K562 (cell line): ENCODE results near the gene RFPL1. TPM values are rescaled to one million over a fixed set of nuclear protein-coding genes. Genes with fewer than 3 reads are reported as not detected.
"Not testable (repeated sequence)": the region's sequence is repeated elsewhere in the genome, so short reads cannot be mapped to it uniquely, and the experiment has no call there.

ENCODE experiments used
- ATAC-seq: fragments of 200-7000 bp; cut with Tn5 transposase; 3 replicates; pipeline ENCODE4 v1.9.1; 2020; ENCODE audit warnings: moderate library complexity
- BruUV-seq: library from RNA; stranded (reverse); fragments of 400-500 nt; replicated peaks from 2 replicates; lab custom pipeline; 2021; lab: Mats Ljungman, UMichigan
- CTCF ChIA-PET: fragments of 300-600 bp; formaldehyde crosslinking; extraction: SDS; loops from one replicate; lab custom pipeline; 2021; ENCODE audit warnings: low intra/inter-chr PET ratio; lab: Yijun Ruan, JAX
- POLR2A ChIA-PET: fragments of 300-600, 350-650 bp; sonication (Branson Sonifier 250); formaldehyde crosslinking; extraction: SDS; loops from one replicate; lab custom pipeline; 2021; ENCODE audit warnings: antibody characterized with exemption, inconsistent platforms; lab: Yijun Ruan, JAX
- DNase-seq, 4 experiments: peaks; one replicate each; pipeline versions ENCODE4 v3.0.0 to v3.0.0-alpha.2; 2011 to 2018; ENCODE audit warnings: low spot score in 3 of 4, mixed read lengths in 3 of 4; ENCODE audit errors: extremely low read depth in 1 of 4
- FAIRE-seq: peaks from 2 replicates; lab custom pipeline; 2011; peaks lifted over from hg19 to GRCh38; lab: Jason Lieb, UNC
- H2AFZ ChIP-seq: 2 replicates; pipeline ENCODE4 v1.6.0; 2011; ENCODE audit warnings: low read depth, low read length, control low read depth, inconsistent platforms
- H3K27ac ChIP-seq: fragments of 200-600 bp; 3 replicates; pipeline ENCODE4 v1.8.0; 2011; ENCODE audit warnings: low read depth, mild to moderate bottlenecking, control low read depth, inconsistent platforms, low read length, moderate library complexity, mixed read lengths; ENCODE audit errors: extremely low read depth
- H3K27me3 ChIP-seq, 2 experiments: fragments of 300-600 bp in 1 of 2; 2 replicates in 1 of 2; 3 replicates in 1 of 2; pipeline versions ENCODE4 v1.6.0 to v1.8.0; 2011; ENCODE audit warnings: inconsistent platforms in 2 of 2, low read length in 2 of 2, mild to moderate bottlenecking in 1 of 2, mixed read lengths in 1 of 2, moderate library complexity in 1 of 2; ENCODE audit not compliant: control insufficient read depth in 2 of 2, insufficient read depth in 2 of 2
- H3K36me3 ChIP-seq: fragments of 300-600 bp; 3 replicates; pipeline ENCODE4 v1.8.0; 2011; ENCODE audit warnings: mild to moderate bottlenecking, low read length, inconsistent platforms; ENCODE audit not compliant: control insufficient read depth, insufficient read depth
- H3K4me1 ChIP-seq, 2 experiments: fragments of 200-600 bp in 1 of 2; replicated peaks in 1 of 2; 2 replicates in 1 of 2; 3 replicates in 1 of 2; pipeline versions ENCODE4 v1.5.1 to v1.8.0; 2011; ENCODE audit warnings: inconsistent platforms in 2 of 2, low read length in 2 of 2, mild to moderate bottlenecking in 1 of 2, mixed read lengths in 1 of 2, moderate library complexity in 1 of 2; ENCODE audit not compliant: control insufficient read depth in 2 of 2, insufficient read depth in 2 of 2
- H3K4me2 ChIP-seq: 2 replicates; pipeline ENCODE4 v1.6.1; 2011; ENCODE audit warnings: low read length, control low read depth, inconsistent platforms, mixed read lengths; ENCODE audit not compliant: insufficient read depth
- H3K4me3 ChIP-seq: fragments of 200-600 bp; sonication (generic), shearing (Covaris generic); 2 replicates; pipeline ENCODE4 v1.5.1; 2016; ENCODE audit warnings: control low read depth, inconsistent platforms
- H3K79me2 ChIP-seq: fragments of 200-600 bp; 3 replicates; pipeline ENCODE4 v1.8.0; 2011; ENCODE audit warnings: low read length, inconsistent platforms; ENCODE audit not compliant: control insufficient read depth, insufficient read depth
- H3K9ac ChIP-seq, 2 experiments: 2 replicates each; pipeline versions ENCODE4 v1.6.0 to v1.6.1; 2011; ENCODE audit warnings: low read depth in 2 of 2, low read length in 2 of 2, control low read depth in 1 of 2, inconsistent platforms in 1 of 2, mild to moderate bottlenecking in 1 of 2, mixed read lengths in 1 of 2; ENCODE audit not compliant: insufficient read depth in 1 of 2
- H3K9me1 ChIP-seq: one replicate; pipeline ENCODE4 v1.6.0; 2011; ENCODE audit warnings: inconsistent platforms, mild to moderate bottlenecking, low read length, moderate library complexity; ENCODE audit not compliant: control insufficient read depth, insufficient read depth
- H3K9me3 ChIP-seq: replicated peaks from 2 replicates; pipeline ENCODE4 v1.5.1; 2011; ENCODE audit warnings: low read depth, low read length, inconsistent platforms; ENCODE audit not compliant: control insufficient read depth, insufficient read depth
- H4K20me1 ChIP-seq: replicated peaks from 2 replicates; pipeline ENCODE4 v1.6.1; 2011; ENCODE audit warnings: low read length, inconsistent platforms, mixed read lengths; ENCODE audit not compliant: control insufficient read depth, insufficient read depth
- CEBPB ChIP-seq: fragments of 450-650 bp; IDR thresholded peaks from 2 replicates; pipeline ENCODE4 v1.6.1; 2016; ENCODE audit warnings: missing genetic modification characterization, missing compliant biosample characterization
- ZBTB40 ChIP-seq, 2 experiments: fragments of 450-650 bp in 1 of 2; sonication (generic) in 1 of 2; formaldehyde crosslinking in 1 of 2; IDR thresholded peaks; 2 replicates each; pipeline versions ENCODE4 v1.7.1 to v1.9.0; 2016 to 2022; ENCODE audit warnings: inconsistent platforms in 1 of 2, mild to moderate bottlenecking in 1 of 2, missing genetic modification reagents in 1 of 2
- ZHX1 ChIP-seq: fragments of 150-350 bp; conservative IDR thresholded peaks from 2 replicates; pipeline ENCODE4 v1.6.1; 2014; ENCODE audit warnings: low read length
- WGBS: fragments of 100-300 bp; shearing (Covaris generic); methylation state at CpG from one replicate; pipeline ENCODE4 v1.1.6; 2016; ENCODE audit warnings: low coverage, mixed read lengths; ENCODE audit not compliant: insufficient coverage; ENCODE audit errors: missing lambda C conversion rate; 5-methylcytosine and 5-hydroxymethylcytosine counted together
- in situ Hi-C: fragments of 300-500 bp; cut with MboI; formaldehyde crosslinking; loops from 4 replicates; pipeline ENCODE4 v1.15.0; 2018; ENCODE audit warnings: inconsistent platforms, mixed read lengths
- intact Hi-C: fragments of 100-400 bp; cut with micrococcal nuclease; formaldehyde crosslinking; loops from 2 replicates; pipeline ENCODE4 v1.14.2; 2022
- polyA plus RNA-seq, 8 experiments: library from polyadenylated mRNA; depleted of rRNA in 4 of 8; stranded (reverse) in 5 of 8; unstranded in 3 of 8; fragments of >200 nt; fragmentation: Nextera tagmentation in 2 of 8; fragmentation: Illumina TruSeq in 1 of 8; extraction: Ambion mirVana in 2 of 8; extraction: Trizol in 1 of 8; gene quantifications; 2 replicates each; pipeline versions ENCODE4 v1.2.1 to v1.2.3, GENCODE V29; 2011 to 2014; ENCODE audit warnings: inconsistent platforms in 1 of 8, missing spikeins in 1 of 8
- total RNA-seq, 7 experiments: library from RNA; depleted of rRNA in 6 of 7; stranded (reverse); fragments of >200 nt in 6 of 7; fragmentation: Illumina TruSeq in 2 of 7; extraction: Trizol in 2 of 7; gene quantifications; 2 replicates each; pipeline versions ENCODE4 v1.2.1 to v1.2.3, GENCODE V29; 2011 to 2021; ENCODE audit warnings: low replicate concordance in 1 of 7

The RFPL1 gene
- total and polyA plus RNA-seq, 9 of the 15 experiments (the other 6 are each of a cell fraction or from before 2014, with no cell fraction given), result not detected

- TF ChIP-seq ZBTB40 (IDR thresholded peaks at IDR 0.05) (peak; percentile 94), ZBTB40 (CRISPR knock-in tag; IDR thresholded peaks at IDR 0.05) (peak; percentile 77), CEBPB (tag) (peak; percentile 70), ZHX1 (no peak)
These were observed 29.4 kb upstream of the RFPL1 start (continued) for GRCh38 chr22:29408940-29409339.

DNA sequence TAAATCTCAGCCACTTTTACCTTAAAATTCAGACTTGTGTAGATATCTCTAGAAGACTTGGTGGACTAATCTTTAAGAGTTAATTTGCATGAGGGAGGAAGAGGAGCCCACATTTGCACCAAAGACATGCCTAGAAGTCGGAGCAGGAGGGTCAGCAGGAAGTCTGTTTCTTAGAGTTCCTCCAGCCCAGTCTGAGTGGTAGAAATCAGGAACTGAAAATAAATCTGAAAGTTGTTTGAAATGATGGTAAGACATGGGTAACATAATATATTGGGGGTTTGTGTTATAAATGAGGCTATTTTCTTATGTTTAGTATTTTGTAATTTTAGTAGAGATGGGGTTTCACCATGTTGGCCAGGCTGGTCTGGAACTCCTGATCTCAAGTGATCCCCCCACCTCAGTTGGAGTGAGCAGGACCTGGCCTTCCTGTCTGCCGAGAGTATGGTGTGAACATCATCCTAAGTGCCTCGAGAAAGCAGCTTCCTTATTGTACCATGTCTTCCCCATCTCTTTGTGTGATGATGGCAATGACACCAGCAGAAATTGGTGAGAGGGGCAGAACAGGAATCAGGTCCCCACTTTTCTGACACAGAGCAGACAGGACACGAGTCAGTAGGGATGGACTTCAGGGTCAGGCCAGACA lies 26.7 kb upstream of the RFPL1 start:
- H2AFZ ChIP-seq, CTCF ChIA-PET, H3K36me3 ChIP-seq, intact Hi-C loops, H3K4me1 ChIP-seq, H3K9me3 ChIP-seq, H3K4me3 ChIP-seq, in situ Hi-C loops, H3K4me2 ChIP-seq, BruUV-seq, POLR2A ChIA-PET, H4K20me1 ChIP-seq, H3K79me2 ChIP-seq, DNase-seq, FAIRE-seq, H3K27ac ChIP-seq, H3K9me1 ChIP-seq, H3K9ac ChIP-seq, ATAC-seq, H3K27me3 ChIP-seq: not testable (repeated sequence)
- WGBS, result 9% methylated on average over 4 of the region's 4 CpGs
